Measurements from ENCODE around the gene AAK1. TPM values are rescaled to one million over a fixed set of nuclear protein-coding genes. Genes with fewer than 3 reads are reported as not detected.
"Not testable (repeated sequence)": the region's sequence is repeated elsewhere in the genome, so short reads cannot be mapped to it uniquely, and the experiment has no call there.

AAK1 gene
- total RNA-seq, 1 donor from 2014 or later, result 72.6 TPM

DNA sequence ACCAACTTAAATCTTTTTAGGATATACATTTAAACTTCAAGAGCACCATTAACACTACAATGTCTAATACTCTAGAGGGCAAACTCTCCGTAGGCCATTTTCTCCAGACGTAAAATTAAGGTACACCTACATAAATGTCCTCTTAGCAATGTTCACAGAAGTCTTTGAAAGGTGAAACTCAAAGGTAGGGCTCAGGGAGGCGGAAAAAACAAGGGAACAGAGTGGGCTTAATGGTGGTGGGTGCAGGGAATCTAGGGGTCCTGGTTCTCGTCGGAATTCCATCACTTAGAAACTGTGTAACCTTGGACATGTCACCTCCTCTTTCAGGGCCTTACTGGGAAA is 207.0 kb downstream of the AAK1 start:
- intact Hi-C loops (cut with DNase I), result no loop called here
- Histone ChIP-seq H3K4me3 (peak overlapping the region; percentile 93), H3K9me3 (no peaks in the 10 kb centered on the region), H3K27ac (peak overlapping the region; percentile 96), H3K4me1 (peaks cover 13% of the 10 kb centered on the region), H3K27me3 (no peaks in the 10 kb centered on the region), H3K36me3 (peaks cover 2% of the 10 kb centered on the region)
- DNase-seq (no peak), ATAC-seq (no peak)
- TF ChIP-seq, protein P1, sequence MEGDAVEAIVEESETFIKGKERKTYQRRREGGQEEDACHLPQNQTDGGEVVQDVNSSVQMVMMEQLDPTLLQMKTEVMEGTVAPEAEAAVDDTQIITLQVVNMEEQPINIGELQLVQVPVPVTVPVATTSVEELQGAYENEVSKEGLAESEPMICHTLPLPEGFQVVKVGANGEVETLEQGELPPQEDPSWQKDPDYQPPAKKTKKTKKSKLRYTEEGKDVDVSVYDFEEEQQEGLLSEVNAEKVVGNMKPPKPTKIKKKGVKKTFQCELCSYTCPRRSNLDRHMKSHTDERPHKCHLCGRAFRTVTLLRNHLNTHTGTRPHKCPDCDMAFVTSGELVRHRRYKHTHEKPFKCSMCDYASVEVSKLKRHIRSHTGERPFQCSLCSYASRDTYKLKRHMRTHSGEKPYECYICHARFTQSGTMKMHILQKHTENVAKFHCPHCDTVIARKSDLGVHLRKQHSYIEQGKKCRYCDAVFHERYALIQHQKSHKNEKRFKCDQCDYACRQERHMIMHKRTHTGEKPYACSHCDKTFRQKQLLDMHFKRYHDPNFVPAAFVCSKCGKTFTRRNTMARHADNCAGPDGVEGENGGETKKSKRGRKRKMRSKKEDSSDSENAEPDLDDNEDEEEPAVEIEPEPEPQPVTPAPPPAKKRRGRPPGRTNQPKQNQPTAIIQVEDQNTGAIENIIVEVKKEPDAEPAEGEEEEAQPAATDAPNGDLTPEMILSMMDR (IDR thresholded peaks at IDR 0.05), result no peak

DNA sequence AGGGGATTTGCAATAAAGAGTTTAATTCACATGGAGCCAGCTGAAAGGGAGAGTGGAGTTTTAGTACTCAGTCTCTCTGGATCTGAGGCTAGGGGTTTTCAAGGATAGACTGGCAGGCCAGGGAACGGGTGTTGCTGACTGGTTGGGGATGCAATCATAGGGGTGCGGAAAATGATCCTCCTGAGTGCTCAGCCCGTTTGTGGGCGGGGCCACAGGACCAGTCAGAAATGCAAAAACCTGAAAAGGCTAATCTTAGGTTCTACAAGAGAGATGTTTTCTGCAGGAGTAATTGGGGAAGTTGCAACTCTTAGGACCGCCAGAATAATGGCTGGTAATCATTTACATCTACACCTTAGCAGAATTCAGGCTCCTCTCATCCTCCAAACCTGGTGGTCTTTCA is 208.8 kb downstream of the AAK1 start:
- no peak for ATAC-seq
- intact Hi-C loops (cut with DNase I), result no loop called here

DNA sequence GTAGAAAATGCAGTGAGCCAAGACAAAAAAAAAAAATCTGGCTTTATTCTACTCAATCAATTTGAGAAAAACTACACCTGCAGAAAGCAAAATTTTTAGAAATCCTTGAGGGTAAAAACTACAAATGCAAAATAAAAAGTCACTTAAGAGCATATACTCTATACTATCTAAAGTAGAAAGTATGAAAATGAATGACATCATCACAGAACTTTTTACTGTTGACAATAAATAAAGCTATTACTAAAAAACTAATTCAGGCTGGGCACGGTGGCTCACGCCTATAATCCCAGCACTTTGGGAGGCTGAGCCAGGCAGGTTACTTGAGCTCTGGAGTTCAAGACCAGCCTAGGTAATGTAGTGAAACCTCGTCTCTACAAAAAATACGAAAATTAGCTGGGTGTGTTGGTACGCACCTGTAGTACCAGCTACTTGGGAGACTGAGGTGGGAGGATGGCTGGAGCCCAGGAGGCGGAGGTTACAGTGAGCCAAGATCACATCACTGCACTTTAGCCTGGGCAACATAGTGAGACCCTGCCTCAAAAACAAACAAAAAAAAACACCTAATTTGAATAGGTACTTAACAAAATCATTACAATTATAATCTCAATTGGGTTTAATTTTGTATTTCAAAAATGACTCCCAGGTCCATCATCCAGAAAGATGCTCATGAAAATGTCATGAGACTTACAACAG is 213.9 kb downstream of the AAK1 start:
- H3K9me3 ChIP-seq, result no peaks in the 10 kb centered on the region
- H3K4me3 ChIP-seq, result no peak overlapping the region
- TF ChIP-seq, protein P1 (IDR thresholded peaks at IDR 0.05), result no peak
- peaks cover 60% of the 10 kb centered on the region for H3K36me3 ChIP-seq
- no peaks in the 10 kb centered on the region for H3K27me3 ChIP-seq
- DNase-seq, result no peak
- intact Hi-C loops (cut with DNase I), result no loop called here
- ATAC-seq, result no peak
- H3K4me1 ChIP-seq, result no peaks in the 10 kb centered on the region
- H3K27ac ChIP-seq, result no peak overlapping the region

More for the DNA sequence above, 208.8 kb downstream of the AAK1 start:
- Histone ChIP-seq H3K27me3 (no peaks in the 10 kb centered on the region), H3K9me3 (no peaks in the 10 kb centered on the region), H3K27ac (no peak overlapping the region), H3K4me1 (peaks cover 13% of the 10 kb centered on the region), H3K4me3 (no peak overlapping the region), H3K36me3 (peaks cover 20% of the 10 kb centered on the region)
- DNase-seq, result no peak
- TF ChIP-seq, protein P1 (IDR thresholded peaks at IDR 0.05), result no peak

DNA sequence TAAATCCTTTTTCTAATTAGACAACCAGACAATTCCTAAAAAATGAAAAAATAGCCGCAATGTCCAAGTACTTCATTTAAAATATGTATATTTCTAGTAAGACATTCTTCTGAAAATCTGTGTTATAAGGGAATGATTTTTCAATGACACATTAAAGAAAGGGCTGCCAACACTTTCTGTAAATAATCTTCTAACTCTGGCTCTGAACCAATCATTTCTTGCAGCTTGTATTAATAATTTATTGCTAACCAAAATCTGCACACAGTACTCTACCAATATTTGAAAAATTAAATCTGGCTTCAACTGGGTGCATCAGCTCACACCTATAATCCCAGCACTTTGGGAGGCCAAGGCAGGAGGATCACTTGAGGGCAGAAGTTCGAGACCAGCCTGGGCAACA is 214.6 kb downstream of the AAK1 start:
- TF ChIP-seq, protein P1 (IDR thresholded peaks at IDR 0.05), result no peak
- intact Hi-C loops (cut with DNase I), result no loop called here
- H3K27ac ChIP-seq, result no peak overlapping the region
- no peak overlapping the region for H3K4me3 ChIP-seq
- no peaks in the 10 kb centered on the region for H3K27me3 ChIP-seq
- ATAC-seq, result no peak
- H3K9me3 ChIP-seq, result no peaks in the 10 kb centered on the region
- no peak for DNase-seq
- H3K4me1 ChIP-seq, result no peaks in the 10 kb centered on the region
- peaks cover 60% of the 10 kb centered on the region for H3K36me3 ChIP-seq

DNA sequence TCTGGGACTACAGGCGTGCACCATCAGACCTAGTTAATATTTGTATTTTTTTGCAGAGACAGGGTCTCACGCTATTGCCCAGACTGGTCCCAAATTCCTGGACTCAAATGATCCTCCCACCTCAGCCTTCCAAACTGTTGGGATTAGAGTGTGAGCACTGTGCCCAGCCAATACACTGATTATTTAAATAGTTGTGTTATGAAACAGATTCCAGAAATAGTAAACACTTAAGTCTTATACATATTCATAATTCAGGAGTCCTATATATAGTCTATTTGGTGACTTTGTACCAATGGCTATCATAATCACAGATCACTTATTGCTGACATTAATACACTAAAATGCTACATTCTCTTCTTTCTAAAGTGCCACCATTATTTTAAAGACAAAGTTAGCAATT is 219.1 kb downstream of the AAK1 start:
- TF ChIP-seq, protein P1 (IDR thresholded peaks at IDR 0.05), result no peak
- Histone ChIP-seq H3K4me1 (no peaks in the 10 kb centered on the region), H3K27me3 (no peaks in the 10 kb centered on the region), H3K4me3 (no peak overlapping the region), H3K27ac (no peak overlapping the region), H3K36me3 (peaks cover 70% of the 10 kb centered on the region), H3K9me3 (no peaks in the 10 kb centered on the region)
- ATAC-seq (no peak), DNase-seq (no peak)
- intact Hi-C loops (cut with DNase I), result no loop called here

DNA sequence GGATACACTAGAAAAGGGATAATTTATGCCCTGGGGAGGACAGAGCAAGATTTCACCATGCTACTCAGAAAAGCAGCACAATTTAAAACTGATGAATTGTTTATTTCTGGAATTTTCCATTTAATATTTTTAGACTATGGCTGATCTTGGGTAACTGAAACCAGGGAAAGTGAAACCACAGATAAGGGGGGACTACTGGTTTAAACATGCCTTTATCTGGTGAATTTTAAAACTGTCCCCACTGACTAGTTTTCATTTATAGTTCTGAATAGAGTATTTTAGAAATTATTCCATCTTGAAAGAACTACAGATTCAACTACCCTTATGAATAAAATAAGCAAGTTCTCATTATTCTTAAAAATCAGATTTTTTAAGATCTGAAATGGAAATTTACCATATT is 221.3 kb downstream of the AAK1 start:
- H3K36me3 ChIP-seq, result peaks cover 70% of the 10 kb centered on the region
- H3K27me3 ChIP-seq, result no peaks in the 10 kb centered on the region
- no peaks in the 10 kb centered on the region for H3K4me1 ChIP-seq
- TF ChIP-seq, protein P1 (IDR thresholded peaks at IDR 0.05), result no peak
- no peak overlapping the region for H3K27ac ChIP-seq
- no peaks in the 10 kb centered on the region for H3K9me3 ChIP-seq
- ATAC-seq (no peak), DNase-seq (no peak)
- no peak overlapping the region for H3K4me3 ChIP-seq
- intact Hi-C loops (cut with DNase I), result no loop called here

DNA sequence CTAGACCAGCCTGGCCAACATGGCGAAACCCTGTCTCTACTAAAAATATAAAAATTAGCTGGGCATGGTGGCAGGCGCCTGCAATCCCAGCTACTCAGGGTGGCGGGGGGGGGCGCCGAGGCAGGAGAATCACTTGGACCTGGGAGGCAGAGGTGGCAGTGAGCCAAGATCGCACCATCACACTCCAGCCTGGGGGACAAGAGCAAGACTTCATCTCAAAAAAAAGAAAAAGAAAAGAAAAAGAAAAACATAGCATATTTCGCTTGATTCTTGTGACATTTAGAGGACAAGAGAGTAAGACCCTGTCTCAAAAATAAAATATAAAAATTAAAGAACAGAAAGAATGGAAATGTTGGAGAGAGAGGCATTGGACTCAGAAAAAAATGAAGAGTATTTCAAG is 224.4 kb downstream of the AAK1 start:
- H3K4me3 ChIP-seq; H3K4me1 ChIP-seq; H3K27me3 ChIP-seq; H3K27ac ChIP-seq; DNase-seq; intact Hi-C loops (cut with DNase I); H3K9me3 ChIP-seq; ATAC-seq: not testable (repeated sequence)
- peaks cover 86% of the 10 kb centered on the region for H3K36me3 ChIP-seq

Data from upper lobe of right lung (tissue), 1 donor.